HG03175 (cell line): Measurements from ENCODE around the gene MXRA8.
A peak's percentile ranks its signal among the peaks of the same experiment; 100 is the strongest.

Experiments used
- ATAC-seq: cut with Tn5 transposase; IDR thresholded peaks from one replicate; pipeline ENCODE4 v1.9.1; 2021; ENCODE audit warnings: mild to moderate bottlenecking, moderate library complexity; ENCODE audit not compliant: unreplicated experiment

The MXRA8 gene

DNA sequence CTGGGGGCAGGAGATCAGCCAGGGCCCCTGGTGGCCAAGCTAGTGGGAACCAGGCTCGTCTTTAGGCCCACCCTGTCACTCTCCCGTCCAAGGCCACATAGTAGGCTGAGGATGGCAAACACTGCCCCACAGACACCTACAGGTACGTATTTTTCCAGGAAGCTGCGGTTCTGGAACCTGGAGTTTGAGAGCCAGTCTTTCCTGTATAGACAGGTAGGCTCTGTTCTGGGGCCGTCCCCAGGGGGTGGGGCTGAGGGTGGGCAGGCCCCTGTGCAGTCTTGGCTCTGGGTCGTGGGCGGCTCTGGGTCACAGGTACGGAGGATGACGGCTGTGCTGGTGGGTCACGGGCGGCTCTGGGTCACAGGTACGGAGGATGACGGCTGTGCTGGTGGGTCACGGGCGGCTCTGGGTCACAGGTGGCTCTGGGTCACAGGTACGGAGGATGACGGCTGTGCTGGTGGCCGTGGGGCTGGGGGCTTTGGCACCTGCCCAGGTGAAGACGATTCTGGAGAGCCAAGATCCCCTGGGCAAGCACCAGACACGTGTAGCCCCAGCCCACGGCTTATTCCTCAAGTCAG, 47.8 kb downstream of the MXRA8 start:
- ATAC-seq = no peak

DNA sequence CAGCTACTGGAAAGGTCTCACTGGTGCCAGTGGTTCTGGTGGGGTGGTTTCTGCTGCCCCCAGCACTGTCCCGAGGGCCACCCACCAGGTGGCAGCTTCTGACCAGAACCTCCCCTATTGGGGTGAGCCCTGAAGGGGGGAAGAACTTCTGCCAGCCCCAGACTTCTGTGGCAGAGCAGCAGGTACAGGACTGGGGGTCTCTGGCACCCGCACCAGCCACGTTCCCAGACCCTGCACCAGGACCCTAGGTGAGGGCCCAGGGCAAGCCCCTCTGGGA, 48.3 kb downstream of the MXRA8 start:
- ATAC-seq = no peak

DNA sequence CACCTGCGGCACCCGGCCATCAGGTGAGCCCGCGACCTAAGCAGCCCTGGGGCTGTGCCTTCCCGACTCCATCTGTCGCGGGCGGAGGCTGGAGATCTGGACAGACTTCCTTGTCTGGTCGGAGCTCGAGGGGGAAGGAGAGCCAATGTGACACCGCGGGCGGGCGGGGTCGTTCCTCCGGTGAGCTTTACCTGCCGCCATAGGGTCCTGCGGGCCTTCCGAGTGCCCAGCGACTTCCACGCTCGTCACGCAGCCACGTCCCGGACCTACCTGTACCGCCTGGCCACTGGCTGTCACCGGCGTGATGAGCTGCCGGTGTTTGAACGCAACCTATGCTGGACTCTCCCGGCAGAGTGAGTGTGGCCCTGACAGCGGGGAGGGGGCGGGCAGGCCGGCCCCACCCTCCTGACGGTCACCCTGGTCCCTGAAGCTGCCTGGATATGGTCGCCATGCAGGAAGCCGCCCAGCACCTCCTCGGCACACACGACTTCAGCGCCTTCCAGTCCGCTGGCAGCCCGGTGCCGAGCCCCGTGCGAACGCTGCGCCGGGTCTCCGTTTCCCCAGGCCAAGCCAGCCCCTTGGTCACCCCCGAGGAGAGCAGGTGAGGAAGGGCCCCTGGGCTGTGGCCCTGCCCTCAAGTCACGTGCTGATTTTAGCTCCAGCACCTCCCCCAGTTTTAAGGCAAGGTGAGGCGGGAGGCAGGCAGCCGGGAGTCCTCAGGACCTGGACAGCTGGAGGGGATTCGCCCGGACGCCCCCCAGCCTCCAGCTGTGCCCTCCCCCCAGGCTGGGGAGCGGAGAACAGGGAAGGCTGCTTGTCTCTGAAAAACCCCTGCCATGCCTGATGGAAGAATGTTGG, 48.9 kb downstream of the MXRA8 start:
- no peak for ATAC-seq

DNA sequence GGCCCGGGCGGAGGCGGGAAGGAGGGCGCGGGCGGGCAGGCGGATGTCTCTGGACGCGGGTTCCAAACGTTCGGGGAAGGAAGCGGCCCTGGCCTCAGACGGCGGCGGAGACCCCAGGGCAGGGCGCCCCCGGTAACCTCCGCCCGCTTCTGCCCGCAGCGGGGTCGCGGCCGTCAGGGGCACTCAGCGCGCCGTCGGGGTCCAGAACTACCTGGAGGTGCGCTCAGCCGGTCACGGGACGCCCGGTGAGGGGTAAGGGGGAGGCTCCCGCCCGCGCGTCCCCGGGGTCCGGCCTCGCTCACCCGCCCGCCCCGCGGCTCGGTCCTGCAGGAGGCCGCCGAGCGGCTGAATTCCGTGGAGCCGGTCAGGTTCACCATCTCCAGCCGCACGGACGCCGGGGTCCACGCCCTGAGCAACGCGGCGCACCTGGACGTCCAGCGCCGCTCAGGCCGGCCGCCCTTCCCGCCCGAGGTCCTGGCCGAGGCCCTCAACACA, 49.6 kb downstream of the MXRA8 start:
- peak; percentile 2 for ATAC-seq

DNA sequence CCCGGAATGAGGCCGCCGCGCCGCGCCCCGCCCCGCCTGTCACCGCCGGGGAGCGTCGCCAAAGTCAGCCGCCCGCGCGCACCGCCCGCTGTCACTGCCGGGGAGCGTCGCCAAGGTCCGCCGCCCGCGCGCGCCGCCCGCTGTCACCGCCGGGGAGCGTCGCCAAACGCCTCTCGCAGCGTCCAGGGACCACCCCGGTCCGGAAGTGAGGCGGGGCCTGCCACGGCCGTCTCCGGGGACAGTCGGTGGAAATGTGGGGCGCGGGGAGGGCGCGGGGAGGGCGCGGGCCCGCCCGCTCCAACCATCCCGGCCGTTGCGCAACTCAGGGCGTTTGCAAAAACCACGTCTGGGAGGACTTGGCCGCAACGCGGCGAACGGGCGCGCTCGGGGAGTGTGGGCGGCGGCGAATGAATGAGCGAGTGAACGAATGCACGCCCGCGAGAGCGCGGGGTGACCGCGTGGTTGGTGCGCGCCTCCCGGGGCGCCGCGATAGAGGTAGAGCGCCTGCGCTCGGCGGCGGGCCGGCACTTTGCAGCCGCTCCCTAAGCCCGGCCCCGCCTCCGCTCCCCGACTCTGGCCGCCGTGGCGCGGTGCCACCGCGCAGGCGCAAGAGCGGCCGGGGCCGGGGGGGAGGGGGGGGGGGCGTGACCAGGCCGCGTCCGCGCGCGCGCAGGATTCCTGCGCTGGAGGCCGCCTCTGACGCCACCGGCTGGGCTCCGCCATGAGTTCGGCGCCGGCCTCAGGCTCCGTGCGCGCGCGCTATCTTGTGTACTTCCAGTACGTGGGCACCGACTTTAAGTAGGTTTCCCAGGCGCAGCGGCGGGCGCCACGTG, 50.2 kb downstream of the MXRA8 start, which contains the start of the genes ACAP3 and PUSL1:
Gene ACAP3, minus strand, starts transcription at position 8 of the 833 bp plus-strand sequence. CDS start 115 bp downstream, outside the sequence.
Gene PUSL1, plus strand, starts transcription at position 675 of the 833 bp plus-strand sequence. Its CDS starts 47 bp downstream, at position 722.
- ATAC-seq = peak; percentile 63

DNA sequence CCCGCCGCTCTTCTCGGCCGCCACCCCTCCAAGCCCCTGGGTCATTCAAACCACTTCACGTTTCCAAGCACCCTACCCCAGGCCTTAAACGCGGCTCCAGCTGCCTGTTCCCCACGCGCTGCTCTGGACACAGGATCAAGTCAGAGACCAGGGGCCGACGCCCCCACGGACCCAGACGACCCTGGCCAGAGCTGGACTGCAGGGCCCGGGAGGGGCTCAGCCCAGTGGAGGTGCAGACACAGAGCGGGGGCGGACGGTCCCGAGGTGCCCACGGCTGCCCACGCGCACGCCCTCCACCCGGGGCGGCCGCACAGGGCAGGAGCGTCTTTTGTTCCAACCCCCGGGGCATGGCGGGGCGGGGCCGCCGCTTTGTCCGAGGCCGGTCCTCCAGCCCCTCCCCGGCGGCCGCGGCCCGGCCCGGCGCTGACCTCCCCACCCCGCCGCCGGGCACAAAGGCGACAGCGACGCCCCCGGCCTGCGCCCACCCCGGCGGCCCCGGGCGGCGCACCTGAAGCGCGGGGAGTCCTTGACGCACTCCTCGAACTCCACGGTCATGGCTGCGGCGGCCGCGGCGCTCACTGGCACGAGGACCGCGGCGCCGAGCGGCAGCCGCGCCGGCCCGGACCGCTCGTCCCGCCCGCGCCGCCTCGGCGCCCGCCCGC, 51.0 kb downstream of the MXRA8 start:
- ATAC-seq = no peak

DNA sequence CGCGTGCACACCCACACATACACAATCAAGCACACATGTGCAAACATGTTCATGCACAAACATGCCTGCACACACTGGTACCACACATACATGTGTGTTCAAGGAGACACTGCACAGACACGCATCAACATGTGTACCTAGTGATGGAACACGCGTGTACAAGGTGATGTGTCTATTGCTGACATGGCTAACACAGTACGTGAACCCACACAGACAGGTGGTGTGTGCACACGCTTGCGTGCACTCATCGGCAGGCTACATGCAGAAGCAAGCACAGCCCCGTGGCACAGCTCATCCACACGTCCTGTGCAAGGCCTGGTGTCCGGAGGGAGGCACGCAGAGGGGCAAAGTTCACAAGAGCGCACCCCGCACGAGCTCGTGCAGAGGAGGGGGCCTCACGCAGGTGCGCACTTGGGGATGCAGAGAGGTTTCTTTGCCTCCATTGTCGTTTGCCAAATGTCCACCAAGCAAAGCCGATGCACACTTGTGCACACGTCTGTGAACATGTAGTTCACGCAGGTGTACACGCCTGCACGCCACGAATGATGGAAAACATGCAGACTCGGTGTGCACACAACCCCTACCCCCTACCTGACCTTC, 51.6 kb downstream of the MXRA8 start:
- no peak for ATAC-seq

DNA sequence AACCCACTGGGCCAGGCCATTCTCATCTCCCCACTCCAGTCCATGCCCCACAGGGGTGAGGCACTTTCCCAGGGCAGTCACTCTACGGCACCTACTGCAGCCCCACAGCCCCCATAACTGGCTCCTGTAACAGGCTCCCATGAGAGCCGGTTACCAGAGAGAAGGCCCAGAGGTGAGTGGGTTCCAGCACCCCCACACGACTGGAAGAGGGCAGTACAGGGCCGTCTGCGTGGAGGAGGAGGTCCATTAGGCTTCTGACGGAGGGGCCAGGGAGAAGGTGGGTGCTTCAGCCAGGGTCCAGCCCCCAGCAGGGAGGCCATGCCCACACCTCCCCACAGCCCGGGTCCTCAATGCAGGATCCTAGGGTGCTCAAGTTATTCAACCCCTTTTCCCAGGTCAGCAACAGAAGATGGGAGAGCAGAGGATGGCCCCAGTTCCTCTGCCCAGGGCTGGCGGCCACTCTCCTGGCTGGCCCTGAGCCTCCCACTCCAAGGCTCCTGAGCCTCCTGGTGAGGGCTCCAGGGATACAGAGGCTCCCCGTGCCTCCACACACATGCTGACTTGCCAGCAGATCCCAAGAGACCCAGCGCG, 52.2 kb downstream of the MXRA8 start:
- ATAC-seq = no peak

DNA sequence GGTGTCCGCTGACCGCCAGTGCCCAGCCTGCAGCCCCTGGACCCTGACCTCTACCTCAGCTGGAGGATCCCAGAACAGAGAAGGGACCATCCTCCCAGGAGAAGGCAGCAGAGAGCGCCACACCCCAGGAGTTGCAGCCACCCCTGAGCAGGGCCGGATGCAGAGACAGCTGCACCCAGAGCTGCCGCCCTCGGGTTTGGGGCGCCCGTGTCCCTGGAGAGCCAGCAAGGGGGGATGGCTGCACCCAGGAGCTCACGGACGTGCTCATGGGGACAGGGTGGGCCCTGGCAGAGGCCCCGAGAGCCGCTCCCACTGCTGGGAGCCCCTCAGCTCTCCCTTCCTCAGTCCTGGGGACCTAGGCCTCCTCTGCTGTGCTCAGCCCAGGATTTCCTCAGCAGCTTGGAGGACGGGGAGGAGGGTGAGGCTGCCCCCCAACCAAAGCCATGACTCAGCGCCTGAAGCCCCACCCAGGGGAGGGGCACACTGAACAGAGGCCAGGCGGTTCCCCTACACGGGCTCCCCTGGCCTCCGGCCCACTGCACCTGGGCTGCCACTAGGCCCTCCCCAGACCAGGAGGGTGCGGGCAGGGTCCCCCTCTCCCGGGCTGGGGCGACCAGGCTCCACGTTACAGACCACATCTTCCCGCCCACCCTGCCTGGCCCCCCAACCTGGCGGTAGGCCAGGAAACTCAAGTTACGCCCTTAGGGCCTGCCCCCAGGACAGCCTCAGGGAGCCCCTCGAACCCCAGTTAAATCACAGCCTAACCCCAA, 52.9 kb downstream of the MXRA8 start:
- ATAC-seq = no peak

DNA sequence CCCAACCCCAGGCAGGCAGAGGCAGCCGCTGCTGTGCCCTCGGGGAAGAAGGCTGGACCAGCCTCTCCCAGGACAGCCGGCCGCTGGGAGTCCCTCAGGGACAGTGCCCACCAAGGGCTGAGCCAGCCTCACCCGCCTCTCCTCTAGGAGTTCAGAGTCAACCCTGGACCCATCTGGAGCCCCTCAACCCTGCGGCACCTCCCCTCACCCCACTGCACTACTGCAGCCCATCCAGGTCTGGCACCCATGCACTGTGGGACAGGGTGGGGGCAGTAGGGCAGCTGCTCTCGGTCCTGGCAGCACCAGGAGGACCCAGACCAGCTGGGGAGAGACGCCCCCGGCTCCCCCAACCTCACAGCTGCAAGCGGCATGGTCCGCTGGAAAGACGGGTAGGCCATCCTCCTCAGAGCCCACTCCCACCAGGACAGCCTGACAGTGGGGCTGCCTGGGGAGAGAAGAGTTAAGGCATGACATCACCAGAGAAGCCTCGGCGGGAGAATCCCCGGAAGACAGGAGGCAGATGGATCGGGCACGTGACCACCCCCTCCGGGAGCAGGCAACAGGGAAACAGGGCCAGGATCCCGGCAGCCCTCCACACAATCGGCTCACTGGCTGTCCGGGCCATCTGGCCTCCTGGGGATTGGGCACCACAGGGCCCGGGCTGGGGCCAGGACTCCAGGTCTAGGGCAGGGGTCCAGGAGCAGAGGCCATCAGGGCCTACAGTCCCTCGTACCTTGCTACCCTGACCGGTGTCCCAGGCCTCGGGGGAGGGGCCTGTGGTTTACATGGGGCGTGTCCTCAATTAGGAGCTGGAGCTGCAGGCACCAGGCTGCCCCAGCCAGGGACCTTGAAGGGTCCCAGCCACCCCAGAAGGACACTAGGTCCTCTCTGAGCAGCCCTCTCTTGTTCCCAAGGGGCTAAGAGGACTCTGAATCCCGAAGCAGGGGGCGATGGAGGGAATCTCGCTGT, 53.7 kb downstream of the MXRA8 start:
- no peak for ATAC-seq

DNA sequence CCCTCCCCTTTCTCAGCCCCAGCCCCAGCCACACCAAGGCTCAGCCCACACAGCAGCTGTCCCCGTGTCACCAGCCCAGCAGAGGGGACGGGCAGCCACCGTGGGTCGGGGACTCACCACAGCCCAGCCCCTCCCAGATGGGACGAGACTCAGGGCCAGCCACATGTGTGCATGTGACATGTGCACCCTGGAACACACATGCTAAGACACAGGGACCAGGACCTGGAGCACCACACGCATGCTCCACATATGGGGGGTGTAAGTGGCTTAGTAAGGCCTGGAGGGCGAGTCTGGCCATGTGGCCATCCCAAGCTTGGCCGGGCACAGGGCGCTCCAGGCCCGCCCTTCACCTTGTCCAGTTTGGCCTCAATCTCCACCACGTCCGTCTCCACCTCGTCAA, 54.6 kb downstream of the MXRA8 start:
- no peak for ATAC-seq

DNA sequence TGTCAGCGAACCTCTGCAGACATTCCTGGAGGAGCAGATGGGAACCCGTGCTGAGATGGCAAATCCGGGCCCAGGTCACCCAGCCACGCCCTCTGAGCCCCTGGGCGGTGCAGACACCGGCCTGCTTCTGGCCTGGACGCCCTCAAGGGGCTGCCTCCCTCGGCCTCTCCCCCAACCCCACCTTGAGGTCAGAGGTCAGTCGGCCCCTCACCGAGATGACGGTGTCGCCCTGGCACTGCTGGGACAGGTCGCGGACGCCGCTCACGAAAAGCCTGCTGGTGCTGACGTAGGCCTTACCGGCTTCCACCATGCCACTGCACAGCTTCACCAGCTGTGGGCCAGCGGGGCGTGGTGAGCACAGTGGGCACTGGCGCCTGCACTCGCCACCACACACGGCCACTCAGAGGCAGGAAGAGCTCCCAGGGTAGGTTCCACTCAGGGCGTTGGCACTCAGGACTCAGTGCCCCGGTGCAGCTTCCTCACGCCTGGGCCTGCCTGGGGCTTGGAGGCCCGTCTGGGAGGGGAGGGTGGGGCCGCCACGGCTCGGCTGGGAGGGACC, 55.3 kb downstream of the MXRA8 start:
- no peak for ATAC-seq
